NCI-H446 (cell line): ENCODE data around the gene DPH1.

Experiments used
- DNase-seq, 2 experiments: peaks; one replicate each; lab custom pipeline; 2025; lab: John Stamatoyannopoulos, UW

Gene DPH1

DNA sequence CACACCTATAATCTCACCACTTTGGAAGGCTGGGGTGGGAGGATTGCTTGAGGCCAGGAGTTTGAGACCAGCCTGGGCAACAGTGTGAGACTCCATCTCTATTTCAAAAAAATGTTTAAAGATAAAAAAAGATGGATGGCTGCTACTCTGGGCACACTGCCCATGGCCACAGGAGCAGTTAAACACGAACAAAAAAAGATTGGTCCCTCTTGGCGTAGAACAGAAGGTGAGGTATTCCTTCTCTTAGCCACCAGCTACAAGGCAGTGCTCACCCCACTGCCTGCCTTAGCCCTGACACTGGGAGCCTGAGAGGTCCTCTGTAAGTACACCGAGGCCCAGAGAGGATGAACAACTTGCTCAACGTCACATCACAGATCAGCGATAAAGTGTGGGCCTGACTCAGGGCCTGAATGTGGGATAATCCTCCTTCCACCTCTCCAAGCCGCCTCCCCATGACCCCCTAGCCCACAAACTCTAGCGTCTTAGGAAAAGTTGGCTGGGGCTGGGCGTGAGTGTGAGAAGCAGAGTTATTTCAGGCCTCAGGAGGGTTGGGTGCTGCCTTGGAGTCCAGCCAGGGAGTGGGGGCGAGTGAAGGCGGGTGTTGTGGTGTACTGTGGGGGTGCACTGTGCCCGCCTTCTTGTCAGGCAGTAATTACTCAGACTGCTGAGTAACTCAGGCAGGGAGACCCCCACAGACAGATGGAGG lies 2.3 kb upstream of the DPH1 start:
- no peak for DNase-seq

DNA sequence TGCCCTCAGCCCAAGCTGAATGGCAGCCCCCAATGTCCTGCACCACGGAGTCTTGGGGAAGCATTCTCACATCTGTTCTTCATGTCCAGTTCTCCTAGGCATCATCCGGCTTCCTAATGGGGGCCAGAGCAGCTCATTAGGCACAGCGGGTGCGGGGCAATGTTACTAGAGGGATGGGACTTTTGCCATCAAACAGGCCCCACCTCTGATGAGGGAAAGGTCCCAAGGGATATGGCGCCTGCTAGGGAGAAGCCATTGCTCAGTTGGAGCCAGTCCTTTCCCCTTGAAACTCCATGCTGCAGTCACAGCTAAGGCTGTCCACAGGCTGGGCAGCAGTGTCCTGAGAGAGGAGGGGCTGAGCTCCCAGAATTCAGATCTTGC lies 1.7 kb upstream of the DPH1 start:
- DNase-seq, result no peak

DNA sequence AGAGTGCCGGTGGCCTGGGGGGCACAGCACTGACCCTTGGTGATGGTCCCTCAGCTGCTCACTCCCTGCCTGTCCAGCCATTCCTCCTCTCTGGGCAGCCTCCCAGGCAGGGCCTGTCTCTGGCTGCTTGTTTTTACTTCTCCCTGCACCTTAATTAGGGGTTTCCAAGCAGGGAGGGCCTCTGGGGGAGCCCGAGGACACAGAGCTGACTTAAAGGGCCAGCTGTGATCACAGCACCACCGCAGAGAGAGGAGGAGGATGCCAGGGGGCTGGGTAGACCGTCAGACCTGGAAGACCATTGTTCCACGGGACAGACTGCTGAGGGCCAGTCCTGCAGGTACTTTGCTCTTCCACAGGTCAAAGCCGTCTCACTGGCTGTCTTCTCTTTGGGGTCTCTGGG lies 1.2 kb upstream of the DPH1 start:
- DNase-seq, result no peak

DNA sequence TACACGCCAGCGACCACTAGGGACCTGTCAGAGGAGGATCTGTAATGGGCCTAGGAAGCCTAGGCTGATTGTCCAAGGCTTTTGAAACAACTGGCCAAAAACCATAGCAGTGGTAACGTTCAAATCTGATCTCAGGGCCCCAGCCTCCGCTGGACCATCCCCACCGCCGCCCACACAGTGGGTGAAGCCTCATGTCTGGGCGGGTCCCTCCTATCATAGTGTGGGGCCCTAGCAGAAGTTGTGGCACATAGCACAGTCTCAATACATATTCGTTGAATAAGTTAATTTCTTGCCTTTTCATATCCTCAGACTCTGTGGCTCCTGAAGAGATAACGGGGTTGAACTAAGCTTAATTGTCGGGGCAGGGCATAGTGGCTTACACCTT lies 818 bp downstream of the DPH1 start:
- DNase-seq, result peak in 1 of 2 experiments; percentile 69

DNA sequence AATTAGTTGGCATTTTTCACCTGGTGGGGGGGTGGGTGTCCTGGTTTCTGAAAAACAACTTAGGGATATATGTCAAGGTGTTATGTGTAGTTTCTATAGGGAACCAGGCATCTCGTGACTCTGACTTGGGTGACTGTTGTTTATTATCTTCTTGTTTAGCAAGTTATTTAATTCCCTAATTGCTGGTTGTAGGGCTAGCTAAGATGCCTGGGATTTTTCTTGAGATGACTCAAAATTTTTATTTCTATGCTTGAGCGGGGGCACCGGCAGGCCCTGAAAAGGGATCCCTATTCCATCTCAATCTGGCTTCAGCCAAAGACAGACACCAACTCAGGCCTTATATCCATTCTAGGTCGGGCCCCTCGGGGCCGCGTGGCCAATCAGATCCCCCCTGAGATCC lies 3.2 kb downstream of the DPH1 start:
- DNase-seq, result no peak

DNA sequence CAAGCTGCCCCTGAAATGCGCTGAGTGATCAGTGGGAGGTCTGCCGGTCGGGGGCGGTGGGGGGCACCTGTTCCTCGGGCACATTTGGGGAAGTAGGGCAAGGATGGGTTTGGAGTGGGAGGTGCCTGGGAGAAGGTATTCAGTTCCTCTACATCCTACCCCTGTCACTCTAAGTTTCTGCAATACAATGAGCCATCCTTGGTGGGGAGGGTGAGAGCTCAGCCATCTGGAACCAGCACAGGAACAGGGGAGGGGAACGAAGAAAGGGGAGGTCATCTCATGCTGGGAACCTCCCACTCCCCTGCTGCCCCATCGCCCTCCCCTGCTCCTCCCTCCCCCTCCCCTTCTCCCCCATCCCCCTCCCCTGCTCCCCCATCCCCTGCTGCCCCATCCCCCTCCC lies 4.2 kb downstream of the DPH1 start:
- no peak for DNase-seq

DNA sequence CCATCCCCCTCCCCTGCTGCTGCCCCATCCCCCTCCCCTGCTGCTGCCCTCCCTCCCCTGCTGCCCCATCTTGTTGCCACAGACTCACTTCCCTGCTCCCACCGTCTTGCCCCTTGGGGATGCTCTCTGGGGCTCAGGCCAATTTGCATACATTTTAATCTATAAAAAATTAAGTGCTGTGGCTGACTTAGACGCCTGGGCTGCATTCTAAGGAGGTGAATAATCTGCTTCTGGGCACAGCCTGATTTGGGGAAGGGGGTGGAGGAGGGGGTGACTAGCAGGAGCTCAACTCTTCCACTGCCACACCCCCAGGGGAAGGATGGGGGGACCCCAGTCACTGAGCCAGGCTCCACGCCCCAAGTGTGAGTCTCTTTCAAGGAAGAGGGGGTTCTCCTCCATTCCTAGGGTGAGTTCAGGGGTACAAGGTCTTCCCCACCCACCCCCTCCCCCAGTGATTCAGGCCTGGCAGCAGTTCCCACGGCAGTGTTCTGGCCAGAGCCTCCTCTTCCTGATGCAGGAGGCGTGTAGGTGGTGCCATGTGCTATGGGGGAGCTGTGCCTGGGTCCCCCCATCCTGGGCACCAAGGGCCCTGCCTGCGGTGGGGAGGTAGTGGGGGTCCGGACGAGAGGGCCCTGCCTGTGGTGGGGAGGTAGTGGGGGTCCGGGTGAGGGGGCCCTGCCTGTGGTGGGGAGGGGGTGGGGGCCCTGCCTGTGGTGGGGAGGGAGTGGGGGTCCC lies 5.0 kb downstream of the DPH1 start:
- no peak for DNase-seq

DNA sequence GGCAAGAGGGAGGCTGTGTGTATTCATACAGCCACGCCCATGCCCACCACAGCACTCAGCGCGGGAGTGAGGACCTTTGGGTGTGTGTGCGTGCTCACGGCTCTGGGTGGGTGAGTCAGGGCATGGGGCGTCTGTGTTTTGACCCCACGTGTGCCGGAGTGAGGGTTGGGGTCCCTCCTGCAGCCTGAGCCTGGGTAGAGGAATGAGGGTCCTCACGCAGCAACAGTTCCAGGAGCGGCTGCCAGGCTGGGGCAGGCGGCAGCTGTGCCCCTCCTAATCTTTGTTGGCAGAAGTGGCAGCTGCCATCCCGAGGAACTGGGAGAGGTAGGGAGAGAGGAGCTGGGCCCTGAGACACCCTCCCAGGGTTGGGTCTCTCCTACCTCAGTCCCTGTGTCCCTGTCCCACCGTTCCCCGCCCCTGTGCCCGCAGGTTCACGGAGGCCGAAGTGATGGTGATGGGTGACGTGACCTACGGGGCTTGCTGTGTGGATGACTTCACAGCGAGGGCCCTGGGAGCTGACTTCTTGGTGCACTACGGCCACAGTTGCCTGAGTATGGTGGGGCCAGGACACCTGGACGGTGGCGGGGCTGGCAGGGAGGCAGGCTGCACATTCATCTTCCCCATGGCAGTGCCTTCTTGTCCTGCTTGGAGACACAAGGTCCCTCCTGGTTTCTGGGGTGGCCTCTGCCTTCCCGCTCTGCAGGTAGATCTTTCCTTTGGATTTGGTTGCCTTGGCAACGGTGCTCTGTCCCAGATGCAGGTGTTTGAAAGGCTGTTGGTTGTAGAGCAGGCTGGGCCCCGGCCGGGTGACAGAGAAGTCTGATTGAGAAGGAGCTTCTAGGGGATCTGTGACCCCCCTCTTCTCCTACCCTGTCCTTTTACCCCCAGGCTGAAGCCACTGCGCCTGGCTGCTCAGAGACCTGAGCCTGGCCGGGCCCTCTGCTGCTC lies 5.9 kb downstream of the DPH1 start:
- no peak for DNase-seq

DNA sequence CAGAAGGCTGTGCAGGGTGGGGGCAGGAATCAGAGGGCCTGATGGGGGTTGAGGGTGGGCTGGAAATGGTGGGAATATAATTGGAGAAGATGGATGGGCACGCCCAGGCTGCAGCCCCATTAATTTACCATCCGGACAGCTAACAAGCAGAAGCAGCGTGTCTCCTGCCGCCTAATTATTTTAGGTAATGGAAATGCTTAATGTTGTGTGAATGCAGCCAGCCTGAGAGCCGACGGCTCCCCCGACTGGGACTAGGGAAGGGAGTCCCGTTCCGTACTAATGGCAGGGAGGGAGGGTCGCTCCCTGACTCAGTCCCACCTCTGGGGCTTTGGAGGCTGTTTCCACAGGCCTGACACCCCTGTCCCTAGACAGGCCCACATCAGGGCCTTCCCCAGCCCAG lies 7.2 kb downstream of the DPH1 start:
- DNase-seq, result no peak

DNA sequence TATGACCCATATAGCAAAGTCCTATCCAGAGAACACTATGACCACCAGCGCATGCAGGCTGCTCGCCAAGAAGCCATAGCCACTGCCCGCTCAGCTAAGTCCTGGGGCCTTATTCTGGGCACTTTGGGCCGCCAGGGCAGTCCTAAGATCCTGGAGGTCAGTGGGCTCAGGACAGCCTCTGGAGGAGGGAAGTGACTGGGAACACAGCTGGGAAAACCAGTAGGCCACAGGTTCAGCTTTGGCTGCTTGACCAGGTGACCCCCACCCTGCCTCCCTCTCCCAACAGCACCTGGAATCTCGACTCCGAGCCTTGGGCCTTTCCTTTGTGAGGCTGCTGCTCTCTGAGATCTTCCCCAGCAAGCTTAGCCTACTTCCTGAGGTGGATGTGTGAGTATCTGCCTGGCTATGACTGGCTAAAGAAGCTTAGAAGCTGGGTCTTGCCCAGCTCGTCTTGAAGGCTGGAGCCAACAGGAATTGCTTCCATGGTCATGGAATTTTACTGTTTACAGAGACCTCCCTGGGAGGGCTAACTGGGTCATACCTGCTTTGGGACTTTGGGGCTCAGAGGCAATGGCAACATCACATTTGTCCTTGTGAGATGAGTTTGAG lies 10.4 kb downstream of the DPH1 start:
- no peak for DNase-seq

DNA sequence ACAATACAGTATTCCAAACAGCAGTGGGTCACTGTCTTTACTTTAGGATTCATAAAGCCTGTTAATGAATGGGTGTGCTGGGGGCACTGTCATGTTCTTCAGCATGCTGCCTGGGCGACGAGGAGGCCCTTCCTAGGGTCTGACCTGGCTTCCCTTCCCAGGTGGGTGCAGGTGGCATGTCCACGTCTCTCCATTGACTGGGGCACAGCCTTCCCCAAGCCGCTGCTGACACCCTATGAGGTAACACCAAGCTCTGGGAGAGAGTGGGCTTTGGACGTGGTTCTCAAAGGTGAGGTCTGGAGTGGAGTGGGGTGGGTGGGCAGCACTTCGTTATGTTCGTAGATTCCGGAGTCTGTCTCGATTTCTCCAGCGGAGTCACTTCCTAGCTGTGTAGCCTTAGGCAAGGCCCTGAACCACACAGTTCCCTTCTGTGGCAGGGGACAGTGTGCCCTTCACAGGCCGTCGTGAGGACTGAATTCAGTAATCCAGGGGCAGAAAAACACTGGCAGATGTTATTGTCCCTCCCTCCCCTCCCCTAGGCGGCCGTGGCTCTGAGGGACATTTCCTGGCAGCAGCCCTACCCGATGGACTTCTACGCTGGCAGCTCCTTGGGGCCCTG lies 11.1 kb downstream of the DPH1 start:
- DNase-seq, result peak in 1 of 2 experiments; percentile 54

DNA sequence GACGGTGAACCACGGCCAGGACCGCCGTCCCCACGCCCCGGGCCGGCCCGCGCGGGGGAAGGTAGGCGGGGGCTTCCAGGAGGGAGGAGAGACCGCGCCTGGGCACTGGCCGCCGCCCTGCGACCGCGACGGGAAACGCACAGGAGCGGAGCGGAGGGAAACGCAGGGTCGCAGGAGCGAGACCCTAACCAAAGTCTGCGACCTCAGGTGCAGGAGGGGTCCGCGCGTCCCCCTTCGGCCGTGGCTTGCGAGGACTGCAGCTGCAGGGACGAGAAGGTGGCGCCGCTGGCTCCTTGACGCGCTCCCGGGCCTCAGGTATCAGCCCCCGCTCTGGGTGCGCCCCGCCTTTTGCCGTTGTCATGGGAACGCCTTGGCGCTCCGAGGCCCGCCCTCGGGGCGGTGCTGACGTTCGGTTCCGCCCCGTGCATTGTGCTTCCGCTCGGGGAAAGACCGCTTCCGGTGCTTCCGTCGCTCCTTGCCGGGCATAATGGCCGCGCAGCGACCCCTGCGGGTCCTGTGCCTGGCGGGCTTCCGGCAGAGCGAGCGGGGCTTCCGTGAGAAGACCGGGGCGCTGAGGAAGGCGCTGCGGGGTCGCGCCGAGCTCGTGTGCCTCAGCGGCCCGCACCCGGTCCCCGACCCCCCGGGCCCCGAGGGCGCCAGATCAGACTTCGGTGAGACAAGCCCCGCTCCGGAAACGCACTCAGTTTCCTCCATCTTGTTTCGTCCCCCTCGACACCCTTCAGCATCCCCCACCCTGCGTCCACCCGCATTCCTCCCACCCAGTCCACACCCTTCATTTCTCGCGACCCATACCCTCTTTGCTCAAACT lies 11.8 kb downstream of the DPH1 start, which contains the start of gene OVCA2:
Gene OVCA2, plus strand, starts transcription at position 462 of the 829 bp plus-strand sequence. Its CDS starts 26 bp downstream, at position 488.
- peak; percentile 89 to 96 for DNase-seq

DNA sequence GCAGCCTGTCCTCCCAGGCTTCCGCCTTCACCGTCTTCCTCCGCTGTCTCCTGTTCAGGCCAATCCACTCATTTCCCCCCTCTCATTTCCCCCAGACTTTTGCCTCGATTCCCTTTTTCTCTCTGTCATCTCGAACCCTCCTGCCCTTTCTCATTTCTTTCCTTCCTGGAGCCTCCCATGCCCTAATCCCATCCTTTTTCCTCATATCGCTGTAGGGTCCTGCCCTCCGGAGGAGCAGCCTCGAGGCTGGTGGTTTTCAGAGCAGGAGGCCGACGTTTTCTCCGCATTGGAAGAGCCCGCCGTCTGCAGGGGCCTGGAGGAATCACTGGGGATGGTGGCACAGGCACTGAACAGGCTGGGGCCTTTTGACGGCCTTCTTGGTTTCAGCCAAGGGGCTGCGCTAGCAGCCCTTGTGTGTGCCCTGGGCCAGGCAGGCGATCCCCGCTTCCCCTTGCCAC lies 12.5 kb downstream of the DPH1 start:
- no peak for DNase-seq

DNA sequence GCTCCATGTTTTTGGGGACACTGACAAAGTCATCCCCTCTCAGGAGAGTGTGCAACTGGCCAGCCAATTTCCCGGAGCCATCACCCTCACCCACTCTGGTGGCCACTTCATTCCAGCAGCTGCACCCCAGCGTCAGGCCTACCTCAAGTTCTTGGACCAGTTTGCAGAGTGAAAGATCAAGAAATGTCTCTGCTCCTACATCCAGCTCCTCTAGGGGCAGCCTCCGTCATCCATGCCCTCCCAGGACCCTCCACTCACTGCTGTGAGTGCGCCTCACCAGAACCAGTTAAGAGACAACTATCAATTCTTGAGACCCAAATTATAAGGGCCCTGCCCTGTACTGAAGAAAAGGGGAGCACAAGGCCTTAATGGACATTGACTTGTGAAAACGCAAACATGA lies 13.0 kb downstream of the DPH1 start:
- DNase-seq, result no peak

DNA sequence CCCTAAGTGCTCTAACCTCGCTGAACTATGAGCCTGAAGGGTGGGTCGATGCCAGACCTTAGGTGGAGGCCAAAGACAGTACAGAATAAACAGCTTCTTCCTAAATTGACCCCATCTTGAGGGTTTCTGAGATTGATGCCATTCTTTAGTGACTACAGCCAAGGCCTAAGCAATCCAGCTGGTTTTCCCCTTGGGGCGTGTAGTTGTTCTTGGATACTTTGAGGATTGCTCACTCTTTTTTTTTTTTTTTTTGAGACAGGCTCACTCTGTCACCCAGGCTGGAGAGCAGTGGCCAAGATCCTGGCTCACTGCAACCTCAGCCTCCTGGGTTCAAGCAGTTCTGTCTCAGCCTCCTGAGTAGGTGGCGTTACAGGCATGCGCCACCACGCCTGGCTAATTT lies 13.8 kb downstream of the DPH1 start:
- no peak for DNase-seq

DNA sequence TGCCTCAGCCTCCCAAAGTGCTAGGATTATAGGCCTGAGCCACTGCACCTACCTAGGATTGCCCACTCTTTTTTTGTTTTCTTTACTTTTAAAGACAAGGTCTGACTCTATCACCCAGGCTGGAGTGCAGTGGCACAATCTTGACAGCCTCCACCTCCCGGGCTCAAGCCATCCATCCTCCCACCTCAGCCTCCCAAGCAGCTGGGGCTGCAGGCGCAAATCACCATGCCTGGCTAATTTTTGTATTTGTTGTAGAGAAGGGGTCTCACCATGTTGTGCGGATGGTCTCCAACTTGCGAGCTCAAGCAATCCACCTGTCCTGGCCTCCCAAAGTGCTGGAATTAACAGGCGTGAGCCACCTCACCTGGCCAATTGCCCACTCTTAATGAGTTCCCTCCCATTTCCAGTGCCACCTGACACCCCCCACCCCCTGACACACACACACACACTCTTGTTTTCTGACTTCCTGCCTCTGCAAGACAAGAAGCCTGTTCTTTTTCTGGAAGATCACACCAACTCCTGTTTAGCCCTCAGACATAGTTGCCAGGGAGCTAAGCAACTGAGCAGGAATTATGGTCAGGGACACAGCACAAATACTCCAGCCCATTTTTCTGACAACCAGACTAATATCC lies 14.4 kb downstream of the DPH1 start:
- no peak for DNase-seq

DNA sequence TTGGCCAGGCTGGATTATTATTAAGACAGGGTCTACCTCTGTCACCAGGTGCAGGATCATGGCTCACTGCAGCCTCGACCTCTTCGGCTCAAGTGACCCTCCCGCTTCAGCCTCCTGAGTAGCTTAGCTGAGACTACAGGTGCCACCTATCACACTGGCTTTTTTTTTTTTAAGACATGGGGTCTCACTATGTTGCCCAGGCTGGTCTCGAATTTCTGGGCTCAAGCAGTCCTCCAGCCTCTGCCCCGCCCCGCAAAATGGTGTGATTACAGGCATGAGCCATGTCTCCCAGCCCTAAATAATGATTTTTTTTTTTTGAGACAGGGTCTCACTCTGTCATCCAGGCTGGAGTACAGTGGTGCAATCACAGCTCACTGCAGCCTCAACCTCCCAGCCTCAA lies 17.6 kb downstream of the DPH1 start:
- DNase-seq, result no peak

DNA sequence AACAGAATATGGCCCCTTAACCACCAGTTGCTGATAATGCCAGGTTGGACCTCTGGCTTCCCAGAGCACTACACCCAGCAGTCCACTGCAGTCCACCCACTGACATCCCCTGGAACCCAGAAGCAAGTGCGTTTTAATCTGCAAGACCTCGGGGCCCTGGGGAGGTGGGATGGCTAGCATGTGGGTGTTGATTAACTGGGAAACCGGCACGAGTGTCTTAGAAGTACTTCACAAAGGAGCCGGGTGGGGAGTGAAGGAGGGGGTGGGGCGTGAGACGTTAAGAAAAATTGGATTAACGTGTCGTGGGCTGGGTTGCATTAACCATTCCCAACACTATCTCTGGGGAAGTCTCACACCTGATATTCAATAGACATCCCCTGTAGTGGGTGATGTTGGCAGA lies 18.9 kb downstream of the DPH1 start:
- no peak for DNase-seq

DNA sequence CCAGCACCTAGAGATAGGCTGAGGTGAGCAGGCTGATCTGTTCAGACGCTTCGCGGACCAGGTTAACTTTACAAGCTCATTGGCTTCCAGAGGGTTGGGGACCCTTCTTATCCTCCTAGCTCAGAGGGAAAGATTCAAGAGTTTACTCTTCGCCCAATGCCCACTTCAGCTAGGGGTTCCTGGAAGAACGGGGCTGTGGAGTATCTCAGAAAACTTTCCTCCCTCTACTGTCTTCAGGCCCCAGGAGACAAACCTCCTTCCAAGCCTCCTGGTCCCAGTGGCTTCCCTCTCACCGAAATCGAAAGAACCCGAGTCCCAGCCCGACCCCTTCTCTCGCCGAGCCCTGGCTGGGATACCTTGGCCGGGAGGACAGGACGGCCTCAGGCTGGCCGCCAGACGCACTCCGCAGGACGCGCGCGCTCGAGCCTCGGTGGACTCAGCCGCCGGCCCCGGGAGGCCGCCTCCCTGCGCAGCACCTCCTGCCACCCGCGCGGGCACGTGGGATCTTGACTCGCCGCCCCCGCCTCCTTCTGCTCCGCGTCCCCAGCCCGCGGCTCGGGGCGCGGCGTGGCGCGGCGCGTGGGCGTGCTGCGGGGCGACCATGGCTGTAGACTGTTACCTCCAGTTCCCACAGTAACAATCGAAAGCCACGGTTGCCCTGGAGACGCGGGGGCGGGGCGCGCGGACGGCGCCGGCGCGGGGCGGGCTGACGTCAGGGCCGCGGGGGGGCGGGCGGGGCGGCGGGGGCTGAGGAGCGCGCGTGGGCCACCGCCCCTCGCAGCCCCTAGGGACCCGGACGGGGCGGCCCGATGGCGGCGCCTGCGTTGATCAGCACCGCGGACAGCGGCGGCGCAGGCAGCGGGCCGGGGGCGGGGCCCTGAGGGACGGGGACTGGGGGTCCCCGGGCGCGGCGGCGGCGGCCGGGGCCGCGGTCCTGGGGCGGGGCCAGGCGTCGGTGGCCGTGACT lies 19.7 kb downstream of the DPH1 start:
- DNase-seq, result peak in 1 of 2 experiments; percentile 86
